Tibial artery (tissue), 4 donors: ENCODE results near the gene KCTD6.

Source experiments
- DNase-seq, 2 donors: peaks; one replicate each; pipeline ENCODE4 v3.0.0-alpha.2; 2019
- H3K27ac ChIP-seq, 2 donors: fragments of 200-600 bp; sonication (generic) in 1 of 2; 1 replicate in 1 of 2; 2 replicates in 1 of 2; pipeline ENCODE4 v1.5.1; 2018 to 2019; ENCODE audit warnings: mild to moderate bottlenecking in 1 of 2
- H3K27me3 ChIP-seq, 2 donors: fragments of 200-600 bp; sonication (generic) in 1 of 2; one replicate each; pipeline versions ENCODE4 v1.5.1 to v1.6.0; 2016 to 2019
- H3K36me3 ChIP-seq, 3 donors: fragments of 200-600 bp; sonication (generic) in 2 of 3; one replicate each; pipeline ENCODE4 v1.5.1; 2016 to 2019; ENCODE audit warnings: mild to moderate bottlenecking in 2 of 3
- H3K4me1 ChIP-seq, 4 donors: fragments of 200-600 bp; sonication (generic) in 2 of 4; 1 replicate in 3 of 4; 2 replicates in 1 of 4; pipeline ENCODE4 v1.5.1; 2016 to 2019
- H3K4me3 ChIP-seq, 2 donors: fragments of 200-600 bp; sonication (generic) in 1 of 2; 1 replicate in 1 of 2; 2 replicates in 1 of 2; pipeline ENCODE4 v1.5.1; 2018 to 2019; ENCODE audit warnings: mild to moderate bottlenecking in 2 of 2
- H3K9me3 ChIP-seq, 3 donors: fragments of 200-600 bp; sonication (generic) in 1 of 3; one replicate each; pipeline ENCODE4 v1.5.1; 2016 to 2019
- CTCF ChIP-seq, 2 experiments: fragments of 200-600 bp in 1 of 2; fragments of 450-650 bp in 1 of 2; IDR thresholded peaks; one replicate each; pipeline ENCODE4 v1.5.1; 2017 to 2019; ENCODE audit warnings: antibody characterized with exemption in 2 of 2, mild to moderate bottlenecking in 1 of 2, moderate library complexity in 1 of 2
- intact Hi-C: fragments of 100-400 bp; cut with DNase I; formaldehyde crosslinking; loops from one replicate; pipeline ENCODE4 v1.15.0; 2023; ENCODE audit warnings: low total_unique reads

KCTD6 gene

GRCh38 chr3:58487140-58487886 is 4.6 kb upstream of the KCTD6 start:
- no peaks in the 10 kb centered on the region for H3K36me3 ChIP-seq
- TF ChIP-seq CTCF (IDR thresholded peaks at IDR 0.05), result no peak
- intact Hi-C loops, result no loop called here
- H3K4me3 ChIP-seq, result no peak overlapping the region
- H3K4me1 ChIP-seq, result peaks cover 0 to 15% (median 9%) of the 10 kb centered on the region in 4 donors
- no peaks in the 10 kb centered on the region for H3K9me3 ChIP-seq
- peak in 1 of 2 donors; percentile 69 for DNase-seq
- no peak overlapping the region for H3K27ac ChIP-seq
- H3K27me3 ChIP-seq, result no peaks in the 10 kb centered on the region

- H3K27me3 ChIP-seq, result no peaks in the 10 kb centered on the region
- no peaks in the 10 kb centered on the region for H3K9me3 ChIP-seq
- intact Hi-C loops, result no loop called here
- DNase-seq, result no peak
- H3K27ac ChIP-seq, result no peak overlapping the region
- peaks cover 0 to 30% (median 22%) of the 10 kb centered on the region in 4 donors for H3K4me1 ChIP-seq
- no peak overlapping the region for H3K4me3 ChIP-seq
- H3K36me3 ChIP-seq, result no peaks in the 10 kb centered on the region
- TF ChIP-seq CTCF (IDR thresholded peaks at IDR 0.05), result no peak
These were observed 2.9 kb upstream of the KCTD6 start for GRCh38 chr3:58488967-58489366.

- no peaks in the 10 kb centered on the region for H3K36me3 ChIP-seq
- intact Hi-C loops, result no loop called here
- H3K27ac ChIP-seq, result peak overlapping the region; percentile 80 to 87
- H3K27me3 ChIP-seq, result no peaks in the 10 kb centered on the region
- H3K4me3 ChIP-seq, result peak overlapping the region; percentile 84 to 90
- H3K9me3 ChIP-seq, result no peaks in the 10 kb centered on the region
- TF ChIP-seq CTCF (IDR thresholded peaks at IDR 0.05), result no peak
- DNase-seq, result peak; percentile 24 to 71
- peaks cover 0 to 43% (median 29%) of the 10 kb centered on the region in 4 donors for H3K4me1 ChIP-seq
These were observed 915 bp upstream of the KCTD6 start for GRCh38 chr3:58490860-58491501.

GRCh38 chr3:58492494-58492905 is 604 bp downstream of the KCTD6 start:
- H3K4me3 ChIP-seq, result peak overlapping the region; percentile 84 to 90
- no peak for DNase-seq
- intact Hi-C loops, result loop anchor here (2.0 kb wide), 1 partner anchor 160 kb away; the partner anchor contains the start of gene PXK
- H3K9me3 ChIP-seq, result no peaks in the 10 kb centered on the region
- peak overlapping the region; percentile 70 to 87 for H3K27ac ChIP-seq
- TF ChIP-seq CTCF (IDR thresholded peaks at IDR 0.05), result no peak
- no peaks in the 10 kb centered on the region for H3K27me3 ChIP-seq
- no peaks in the 10 kb centered on the region for H3K36me3 ChIP-seq
- H3K4me1 ChIP-seq, result peaks cover 0 to 58% (median 34%) of the 10 kb centered on the region in 4 donors

- H3K9me3 ChIP-seq, result no peaks in the 10 kb centered on the region
- no peak overlapping the region for H3K4me3 ChIP-seq
- no peaks in the 10 kb centered on the region for H3K27me3 ChIP-seq
- H3K27ac ChIP-seq, result no peak overlapping the region
- no peak for DNase-seq
- TF ChIP-seq CTCF (IDR thresholded peaks at IDR 0.05), result no peak
- peaks cover 0 to 70% (median 37%) of the 10 kb centered on the region in 4 donors for H3K4me1 ChIP-seq
- intact Hi-C loops, result no loop called here
- H3K36me3 ChIP-seq, result no peaks in the 10 kb centered on the region
These were observed 2.2 kb downstream of the KCTD6 start for GRCh38 chr3:58494107-58494506.
